Pancreas (tissue), 10 donors: ENCODE measurements around the gene C10orf71. TPM values are rescaled to one million over a fixed set of nuclear protein-coding genes. Genes with fewer than 3 reads are reported as not detected.
A peak's percentile ranks its signal among the peaks of the same experiment; 100 is the strongest.

Experiments used
- ATAC-seq, 4 donors: fragments of 200-7000 bp; cut with Tn5 transposase; one replicate each; pipeline versions ENCODE4 v1.8.0 to v1.9.1; 2020; ENCODE audit warnings: mild to moderate bottlenecking in 4 of 4, moderate library complexity in 4 of 4
- DNase-seq, 6 donors: peaks; one replicate each; pipeline ENCODE4 v3.0.0-alpha.2; 2020
- FAIRE-seq: peaks from 2 replicates; lab custom pipeline; 2012; peaks lifted over from hg19 to GRCh38; lab: Jason Lieb, UNC
- H3K27ac ChIP-seq, 4 donors: fragments of 200-600 bp; sonication (generic); 1 replicate in 3 of 4; 2 replicates in 1 of 4; pipeline versions ENCODE4 v1.5.0 to v1.8.0; 2020
- H3K27me3 ChIP-seq, 4 donors: fragments of 200-600 bp; one replicate each; pipeline ENCODE4 v1.8.0; 2021
- H3K36me3 ChIP-seq, 3 donors: fragments of 200-600 bp; sonication (generic) in 1 of 3; one replicate each; pipeline versions ENCODE4 v1.5.0 to v1.8.0; 2020 to 2021
- H3K4me1 ChIP-seq, 3 donors: fragments of 200-600 bp; one replicate each; pipeline ENCODE4 v1.8.0; 2021
- H3K4me3 ChIP-seq, 4 donors: fragments of 200-600 bp; sonication (generic) in 2 of 4; one replicate each; pipeline versions ENCODE4 v1.5.0 to v1.8.0; 2020 to 2021
- H3K9me3 ChIP-seq, 4 donors: fragments of 200-600 bp; one replicate each; pipeline ENCODE4 v1.8.0; 2021
- CTCF ChIP-seq, 4 donors: fragments of 200-600 bp; sonication (generic) in 3 of 4; IDR thresholded peaks; one replicate each; pipeline versions ENCODE4 v1.5.0 to v1.8.0; 2021; ENCODE audit warnings: antibody characterized with exemption in 4 of 4
- WGBS, 2 donors: extraction: QIAGEN DNeasy Blood & Tissue Kit; methylation state at CpG; one replicate each; pipeline ENCODE4 v1.1.7; 2013; 5-methylcytosine and 5-hydroxymethylcytosine counted together
- intact Hi-C, 3 donors: fragments of 100-400 bp; cut with DNase I; formaldehyde crosslinking; loops; one replicate each; pipeline versions ENCODE4 v1.11.1 to v1.14.2; 2022
- polyA plus RNA-seq, 2 donors: library from polyadenylated mRNA; stranded (reverse); fragments of 200-250 nt; gene quantifications; one replicate each; pipeline ENCODE4 v1.2.3, GENCODE V29; 2013
- total RNA-seq, 6 donors: library from RNA; stranded (reverse); fragmentation: NEBNext Ultra II Directional in 4 of 6; extraction: Animal tissue kit (Norgen Biotek cat#: 25700) in 4 of 6; gene quantifications; one replicate each; pipeline versions ENCODE4 v1.2.1 to v1.2.4, GENCODE V29; 2021 to 2023
- donor health status: healthy with polysubstance abuse.
- donor health status: DM: no; HTN: no; CAD: no; lungs with moderate emphysema.
- donor health status: DM: no; HTN: no; CAD: no.
- donor health status: control.
- donor health status: control.
- donor health status: Bipolar disorder and iron deficiency.
- donor health status: DM: yes; HTN: yes; CAD: no.
- donor health status: DM: no; HTN: no; CAD: no.
- donor health status: DM: no; HTN: no; CAD: no.
- donor health status: DM: yes; HTN: yes; CAD: no.

C10orf71 gene
- total and polyA plus RNA-seq, 8 donors: 0.07 to 2.6 (median 0.50) TPM

- Histone ChIP-seq H3K9me3 (no peaks in the 10 kb centered on the region), H3K4me3 (no peak overlapping the region), H3K27ac (no peak overlapping the region), H3K4me1 (no peaks in the 10 kb centered on the region), H3K36me3 (no peaks in the 10 kb centered on the region), H3K27me3 (no peaks in the 10 kb centered on the region)
- 76 to 77% methylated on average over 11 of the region's 11 CpGs for WGBS, 2 donors
- DNase-seq (no peak), ATAC-seq (no peak), FAIRE-seq (no peak)
- intact Hi-C loops: no loop called here
- TF ChIP-seq CTCF (IDR thresholded peaks at IDR 0.05): no peak
These were observed 63.0 kb downstream of the C10orf71 start for GRCh38 chr10:49361735-49362568.

- no peak for TF ChIP-seq CTCF (IDR thresholded peaks at IDR 0.05)
- intact Hi-C loops: no loop called here
- WGBS, 2 donors: 70 to 73% methylated on average over 10 of the region's 10 CpGs
These were observed 63.8 kb downstream of the C10orf71 start for GRCh38 chr10:49362596-49363260.

GRCh38 chr10:49363309-49364031 lies 64.5 kb downstream of the C10orf71 start:
- DNase-seq (no peak), ATAC-seq (no peak)

More at GRCh38 chr10:49362596-49363260, 63.8 kb downstream of the C10orf71 start:
- ATAC-seq: peak; percentile 71 to 91 (median 82)
- Histone ChIP-seq H3K27ac (no peak overlapping the region), H3K36me3 (no peaks in the 10 kb centered on the region), H3K4me1 (no peaks in the 10 kb centered on the region), H3K4me3 (no peak overlapping the region), H3K9me3 (no peaks in the 10 kb centered on the region), H3K27me3 (no peaks in the 10 kb centered on the region)
- peak in 3 of 6 donors; percentile 29 to 35 (median 30) for DNase-seq
- FAIRE-seq: no peak

GRCh38 chr10:49364051-49364450 lies 65.1 kb downstream of the C10orf71 start:
- DNase-seq (no peak), ATAC-seq (no peak), FAIRE-seq (no peak)
- Histone ChIP-seq H3K27me3 (no peaks in the 10 kb centered on the region), H3K36me3 (no peaks in the 10 kb centered on the region), H3K9me3 (no peaks in the 10 kb centered on the region), H3K4me1 (no peaks in the 10 kb centered on the region), H3K4me3 (no peak overlapping the region), H3K27ac (no peak overlapping the region)
- intact Hi-C loops: no loop called here
- TF ChIP-seq CTCF (IDR thresholded peaks at IDR 0.05): no peak
- WGBS, 2 donors: 71 to 75% methylated on average over 5 of the region's 5 CpGs

More at GRCh38 chr10:49363309-49364031, 64.5 kb downstream of the C10orf71 start:
- H3K27ac ChIP-seq: no peak overlapping the region
- H3K36me3 ChIP-seq: no peaks in the 10 kb centered on the region
- H3K9me3 ChIP-seq: no peaks in the 10 kb centered on the region
- H3K4me1 ChIP-seq: no peaks in the 10 kb centered on the region
- 83 to 88% methylated on average over 8 of the region's 8 CpGs for WGBS, 2 donors
- no peaks in the 10 kb centered on the region for H3K27me3 ChIP-seq
- TF ChIP-seq CTCF (IDR thresholded peaks at IDR 0.05): no peak
- H3K4me3 ChIP-seq: no peak overlapping the region
- intact Hi-C loops: no loop called here
- FAIRE-seq: no peak
